ENCODE data around the gene FADS1. TPM values are rescaled to one million over a fixed set of nuclear protein-coding genes. Genes with fewer than 3 reads are reported as not detected.

Gene FADS1
- total and polyA plus RNA-seq, 12 donors = 28.3 to 410 (median 102) TPM

- Histone ChIP-seq H3K9me3 (replicated peaks in 1 of 3) (no peaks in the 10 kb centered on the region), H3K36me3 (replicated peaks in 1 of 2) (peaks cover 0 to 72% of the 10 kb centered on the region in 2 donors), H3K27ac (no peak overlapping the region), H3K4me1 (replicated peaks in 1 of 2) (peaks cover 0 to 1% of the 10 kb centered on the region in 2 donors), H3K4me3 (no peak overlapping the region), H3K27me3 (no peaks in the 10 kb centered on the region)
- no peak for DNase-seq
- intact Hi-C loops (cut with DNase I) = no loop called here
- WGBS, 4 donors = 88 to 96% (median 94%) methylated on average over 8 of the region's 8 CpGs
- no peak for TF ChIP-seq CTCF (IDR thresholded peaks at IDR 0.05)
- TF ChIP-seq POLR2A (IDR thresholded peaks at IDR 0.05) = no peak
Observed at GRCh38 chr11:61810671-61811175, 6.1 kb downstream of the FADS1 start.

- no peak for DNase-seq
- no peak overlapping the region for H3K27ac ChIP-seq
- peaks cover 0 to 93% of the 10 kb centered on the region in 2 donors for H3K36me3 ChIP-seq (replicated peaks in 1 of 2)
- no peak overlapping the region for H3K4me3 ChIP-seq
- TF ChIP-seq POLR2A (IDR thresholded peaks at IDR 0.05) = no peak
- no peak for TF ChIP-seq CTCF (IDR thresholded peaks at IDR 0.05)
- H3K9me3 ChIP-seq (replicated peaks in 1 of 3) = no peaks in the 10 kb centered on the region
- intact Hi-C loops (cut with DNase I) = no loop called here
- no peaks in the 10 kb centered on the region for H3K4me1 ChIP-seq (replicated peaks in 1 of 2)
- H3K27me3 ChIP-seq = no peaks in the 10 kb centered on the region
- WGBS, 4 donors = 92 to 96% (median 92%) methylated on average over 5 of the region's 5 CpGs
Observed at GRCh38 chr11:61806785-61807184, 10.0 kb downstream of the FADS1 start.

- no peak for DNase-seq
- no peak overlapping the region for H3K4me3 ChIP-seq
- H3K36me3 ChIP-seq (replicated peaks in 1 of 2) = peaks cover 0 to 88% of the 10 kb centered on the region in 2 donors
- H3K27ac ChIP-seq = no peak overlapping the region
- H3K27me3 ChIP-seq = no peaks in the 10 kb centered on the region
- TF ChIP-seq POLR2A (IDR thresholded peaks at IDR 0.05) = no peak
- TF ChIP-seq CTCF (IDR thresholded peaks at IDR 0.05) = no peak
- H3K9me3 ChIP-seq (replicated peaks in 1 of 3) = no peaks in the 10 kb centered on the region
- intact Hi-C loops (cut with DNase I) = no loop called here
- H3K4me1 ChIP-seq (replicated peaks in 1 of 2) = no peaks in the 10 kb centered on the region
- 64 to 92% (median 86%) methylated on average over 1 of the region's 1 CpG for WGBS, 4 donors
Observed at GRCh38 chr11:61805146-61805545, 11.7 kb downstream of the FADS1 start.

- Histone ChIP-seq H3K36me3 (replicated peaks in 1 of 2) (peaks cover 0 to 77% of the 10 kb centered on the region in 2 donors), H3K27me3 (no peaks in the 10 kb centered on the region), H3K4me3 (no peak overlapping the region), H3K4me1 (replicated peaks in 1 of 2) (no peaks in the 10 kb centered on the region), H3K27ac (peak overlapping the region in 1 of 5 donors; percentile 49), H3K9me3 (replicated peaks in 1 of 3) (no peaks in the 10 kb centered on the region)
- WGBS, 4 donors = 44 to 54% (median 50%) methylated on average over 3 of the region's 3 CpGs
- DNase-seq = peak in 4 of 7 donors; percentile 48 to 66 (median 58)
- no peak for TF ChIP-seq CTCF (IDR thresholded peaks at IDR 0.05)
- no peak for TF ChIP-seq POLR2A (IDR thresholded peaks at IDR 0.05)
- intact Hi-C loops (cut with DNase I) = no loop called here
Observed at GRCh38 chr11:61803889-61804647, 12.7 kb downstream of the FADS1 start.
